ENCODE results near the gene NDC1. TPM values are rescaled to one million over a fixed set of nuclear protein-coding genes. Genes with fewer than 3 reads are reported as not detected.

The NDC1 gene
- total RNA-seq, 1 donor from 2014 or later, result 20.6 TPM

GRCh38 chr1:53731043-53731600 lies 107.0 kb downstream of the NDC1 start:
- Mint-ChIP-seq H3K4me3 (no peak overlapping the region), H3K9me3 (no peaks in the 10 kb centered on the region), H3K4me1 (peaks cover 35% of the 10 kb centered on the region), H3K27me3 (ENCODE audit: low read depth) (peaks cover 50% of the 10 kb centered on the region), H3K27ac (no peak overlapping the region), H3K36me3 (no peaks in the 10 kb centered on the region)
- no peak for DNase-seq (ENCODE audit: low spot score in 2 of 2, unreplicated experiment in 2 of 2)
- no peak for TF ChIP-seq CTCF (IDR thresholded peaks at IDR 0.05; ENCODE audit: unreplicated experiment)

- no peak for DNase-seq (ENCODE audit: low spot score in 2 of 2, unreplicated experiment in 2 of 2)
- Mint-ChIP-seq H3K27ac (no peak overlapping the region), H3K4me3 (no peak overlapping the region), H3K27me3 (ENCODE audit: low read depth) (peaks cover 42% of the 10 kb centered on the region), H3K4me1 (peaks cover 35% of the 10 kb centered on the region), H3K36me3 (no peaks in the 10 kb centered on the region), H3K9me3 (no peaks in the 10 kb centered on the region)
- no peak for TF ChIP-seq CTCF (IDR thresholded peaks at IDR 0.05; ENCODE audit: unreplicated experiment)
These were observed 107.8 kb downstream of the NDC1 start for GRCh38 chr1:53730224-53730865.

- TF ChIP-seq CTCF (IDR thresholded peaks at IDR 0.05; ENCODE audit: unreplicated experiment), result no peak
- no peak for DNase-seq (ENCODE audit: low spot score in 2 of 2, unreplicated experiment in 2 of 2)
- no peaks in the 10 kb centered on the region for H3K9me3 Mint-ChIP-seq
- no peak overlapping the region for H3K27ac Mint-ChIP-seq
- peaks cover 35% of the 10 kb centered on the region for H3K4me1 Mint-ChIP-seq
- H3K27me3 Mint-ChIP-seq (ENCODE audit: low read depth), result peaks cover 35% of the 10 kb centered on the region
- H3K4me3 Mint-ChIP-seq, result no peak overlapping the region
- H3K36me3 Mint-ChIP-seq, result no peaks in the 10 kb centered on the region
These were observed 108.5 kb downstream of the NDC1 start for GRCh38 chr1:53729456-53730223.

DNA sequence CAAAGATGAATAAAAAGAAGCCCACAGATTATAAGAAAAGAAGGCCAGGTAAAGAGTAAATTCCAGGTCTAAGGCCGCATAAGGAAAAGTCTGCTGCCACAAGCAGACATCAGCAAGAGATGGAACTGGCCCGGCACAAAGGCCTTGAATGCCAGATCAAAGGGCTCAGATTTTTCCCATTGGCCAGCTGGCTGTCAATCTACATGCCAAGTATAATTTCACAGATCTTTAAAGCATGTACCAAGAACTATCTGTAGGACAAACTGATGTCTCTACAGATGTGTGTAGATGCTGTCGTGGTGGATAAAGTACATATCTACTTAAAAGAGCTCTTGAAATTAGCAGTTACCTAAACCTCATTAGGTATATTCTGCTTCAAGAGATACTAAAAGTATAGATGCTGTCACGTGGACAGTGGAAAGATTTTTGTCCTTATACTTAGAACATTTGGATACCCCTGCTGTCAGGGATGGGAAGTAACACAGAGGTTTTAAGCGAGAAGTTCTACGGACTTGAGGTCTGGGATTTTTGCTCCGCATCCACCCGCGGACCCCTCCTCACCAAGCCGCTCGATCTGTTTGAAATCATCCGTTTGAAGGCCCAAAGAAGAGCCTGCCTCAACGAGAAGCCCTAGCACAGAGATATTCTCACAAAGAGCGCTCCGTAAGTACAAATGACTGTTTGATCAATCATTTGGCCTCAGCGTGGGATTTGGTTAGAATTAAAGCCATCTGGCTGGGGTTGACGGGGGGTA lies 109.2 kb downstream of the NDC1 start:
- H3K27me3 Mint-ChIP-seq (ENCODE audit: low read depth), result peaks cover 28% of the 10 kb centered on the region
- DNase-seq (ENCODE audit: low spot score in 2 of 2, unreplicated experiment in 2 of 2), result no peak
- peaks cover 34% of the 10 kb centered on the region for H3K4me1 Mint-ChIP-seq
- TF ChIP-seq CTCF (IDR thresholded peaks at IDR 0.05; ENCODE audit: unreplicated experiment), result no peak
- no peaks in the 10 kb centered on the region for H3K9me3 Mint-ChIP-seq
- H3K27ac Mint-ChIP-seq, result no peak overlapping the region
- H3K4me3 Mint-ChIP-seq, result no peak overlapping the region
- H3K36me3 Mint-ChIP-seq, result no peaks in the 10 kb centered on the region

DNA sequence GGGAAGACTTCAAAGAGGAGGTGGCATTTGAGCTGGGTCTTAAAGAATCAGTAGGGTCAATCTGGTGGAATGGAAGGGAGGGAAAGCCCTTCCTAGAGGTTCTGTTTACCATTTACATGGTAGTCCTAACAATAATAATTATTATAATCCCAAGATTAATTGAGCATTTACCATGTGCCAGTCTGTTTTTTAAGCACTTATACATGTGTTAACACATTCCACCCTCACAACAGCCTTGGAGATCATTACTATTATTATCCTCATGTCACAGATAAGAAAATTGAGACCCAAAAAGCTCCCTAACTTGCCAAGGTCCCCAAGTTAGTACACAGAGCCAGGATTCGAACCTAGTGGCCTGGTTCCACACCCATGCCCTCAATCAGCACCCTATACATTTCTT lies 109.9 kb downstream of the NDC1 start:
- DNase-seq (ENCODE audit: low spot score in 2 of 2, unreplicated experiment in 2 of 2), result no peak
- no peaks in the 10 kb centered on the region for H3K9me3 Mint-ChIP-seq
- no peak for TF ChIP-seq CTCF (IDR thresholded peaks at IDR 0.05; ENCODE audit: unreplicated experiment)
- H3K27ac Mint-ChIP-seq, result no peak overlapping the region
- peaks cover 21% of the 10 kb centered on the region for H3K27me3 Mint-ChIP-seq (ENCODE audit: low read depth)
- no peaks in the 10 kb centered on the region for H3K36me3 Mint-ChIP-seq
- H3K4me1 Mint-ChIP-seq, result peaks cover 28% of the 10 kb centered on the region
- no peak overlapping the region for H3K4me3 Mint-ChIP-seq
